Fibroblast of mammary gland (primary cell): ENCODE results near the gene VGLL2.
A peak's percentile ranks its signal among the peaks of the same experiment; 100 is the strongest.

Experiments used
- DNase-seq: peaks from one replicate; pipeline ENCODE4 v3.0.0-alpha.2; 2010; ENCODE audit warnings: low read depth
- H3K4me3 ChIP-seq: 2 replicates; pipeline ENCODE4 v1.5.1; 2011; ENCODE audit warnings: low read depth, mild to moderate bottlenecking, low read length, moderate library complexity; ENCODE audit not compliant: control insufficient read depth
- CTCF ChIP-seq: conservative IDR thresholded peaks from 2 replicates; pipeline ENCODE4 v1.5.1; 2011; ENCODE audit warnings: low read depth, low read length, inconsistent platforms; ENCODE audit not compliant: control insufficient read depth, insufficient read depth

The VGLL2 gene, protein sequence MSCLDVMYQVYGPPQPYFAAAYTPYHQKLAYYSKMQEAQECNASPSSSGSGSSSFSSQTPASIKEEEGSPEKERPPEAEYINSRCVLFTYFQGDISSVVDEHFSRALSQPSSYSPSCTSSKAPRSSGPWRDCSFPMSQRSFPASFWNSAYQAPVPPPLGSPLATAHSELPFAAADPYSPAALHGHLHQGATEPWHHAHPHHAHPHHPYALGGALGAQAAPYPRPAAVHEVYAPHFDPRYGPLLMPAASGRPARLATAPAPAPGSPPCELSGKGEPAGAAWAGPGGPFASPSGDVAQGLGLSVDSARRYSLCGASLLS

DNA sequence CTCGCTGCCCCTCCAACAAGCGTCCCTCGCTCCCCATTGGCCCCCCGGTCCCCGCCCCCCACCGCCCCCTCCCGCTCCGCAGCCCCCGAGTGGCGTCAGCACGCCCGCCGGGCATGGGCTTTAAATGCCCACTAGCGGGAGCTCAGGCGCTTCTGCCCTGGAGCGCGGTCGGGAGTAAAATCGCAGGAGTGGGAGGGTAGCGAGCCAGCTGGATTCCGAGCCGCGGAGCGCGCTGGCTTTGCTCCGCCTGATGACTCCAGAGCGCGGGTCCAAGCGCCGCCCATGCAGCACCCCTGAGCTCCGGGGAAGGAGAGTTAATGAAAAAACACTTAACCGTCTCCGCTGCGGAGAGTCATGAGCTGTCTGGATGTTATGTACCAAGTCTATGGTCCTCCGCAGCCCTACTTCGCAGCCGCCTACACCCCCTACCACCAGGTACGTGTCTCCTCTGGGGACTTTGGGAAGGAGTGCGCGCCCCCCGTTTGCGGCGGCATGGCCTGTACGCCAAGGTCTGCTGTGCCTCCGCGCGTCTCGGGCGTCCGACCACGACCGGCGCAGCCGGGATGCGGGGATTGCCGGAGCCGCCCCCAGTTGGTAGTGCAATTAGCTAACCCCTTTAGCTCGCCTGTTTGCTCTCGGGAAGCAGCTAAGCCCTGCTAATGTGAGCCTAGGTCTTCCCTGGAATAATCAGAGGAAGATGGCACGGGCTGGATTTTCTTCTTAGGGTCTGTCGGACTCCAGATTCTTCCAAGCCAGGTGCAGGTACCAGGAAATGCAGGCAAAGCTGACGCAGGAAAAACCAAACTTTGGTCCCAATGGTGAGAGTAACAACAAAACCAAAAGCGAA lies at the start of gene VGLL2:
VGLL2 (plus strand) TSS at position 149 of the 847 bp plus-strand sequence; CDS start at position 355, 206 bp downstream.
- H3K4me3 ChIP-seq: peak within 1 kb of the TSS; percentile 12
- TF ChIP-seq CTCF: no peak
- DNase-seq: peak; percentile 38

DNA sequence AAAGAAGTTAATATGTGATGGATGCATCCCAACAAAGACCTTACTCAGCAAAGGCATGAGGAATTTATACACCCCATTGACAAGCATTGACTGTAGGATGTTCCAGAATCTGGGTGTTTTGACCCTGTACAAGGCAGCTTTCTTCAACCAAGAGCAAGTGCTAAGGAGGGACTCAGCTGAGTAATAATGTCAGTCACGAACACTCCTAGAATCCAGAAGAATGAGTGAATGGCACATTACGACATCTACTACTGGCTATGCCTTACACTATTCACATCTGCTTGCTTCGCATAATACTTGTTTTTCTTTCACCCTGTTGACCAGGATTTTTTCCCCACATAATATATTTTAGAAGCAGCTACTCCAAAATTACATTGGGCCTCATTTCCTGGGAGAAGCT lies 42.5 kb upstream of the VGLL2 start:
- no peak for TF ChIP-seq CTCF
- no peak for DNase-seq
- H3K4me3 ChIP-seq: no peak overlapping the region

GRCh38 chr6:117226778-117227177 lies 38.6 kb upstream of the VGLL2 start:
- H3K4me3 ChIP-seq: no peak overlapping the region
- no peak for TF ChIP-seq CTCF

GRCh38 chr6:117227245-117227962 lies 38.0 kb upstream of the VGLL2 start:
- no peak for DNase-seq
- no peak for TF ChIP-seq CTCF
- H3K4me3 ChIP-seq: no peak overlapping the region

More at GRCh38 chr6:117226778-117227177, 38.6 kb upstream of the VGLL2 start:
- no peak for DNase-seq

DNA sequence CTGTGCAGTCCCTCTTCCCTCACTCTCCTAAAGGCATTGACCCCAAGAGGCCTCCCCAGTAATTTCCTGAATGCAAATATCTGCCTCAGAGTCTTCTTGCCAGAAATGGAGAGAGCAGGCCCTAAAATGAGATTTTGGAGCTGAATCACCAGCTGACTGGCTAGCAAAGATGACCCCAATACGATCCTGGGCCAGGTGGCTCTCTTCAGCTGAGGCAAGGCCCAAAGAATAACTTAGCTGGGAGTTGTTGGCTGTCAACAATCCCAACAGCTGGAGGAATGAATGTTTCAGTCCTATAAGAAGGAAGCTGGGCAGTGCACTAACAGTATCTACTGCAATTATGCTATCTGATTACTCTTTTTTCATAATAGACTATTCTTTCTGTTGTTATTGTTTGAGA lies 37.2 kb upstream of the VGLL2 start:
- TF ChIP-seq CTCF: no peak

GRCh38 chr6:117229870-117230269 lies 35.5 kb upstream of the VGLL2 start:
- DNase-seq: no peak
- no peak for TF ChIP-seq CTCF
- no peak overlapping the region for H3K4me3 ChIP-seq

More for the DNA sequence above, 37.2 kb upstream of the VGLL2 start:
- no peak overlapping the region for H3K4me3 ChIP-seq
- DNase-seq: no peak
